ENCODE data around the gene MCEE. TPM values are rescaled to one million over a fixed set of nuclear protein-coding genes. Genes with fewer than 3 reads are reported as not detected.
"Not testable (repeated sequence)": the region's sequence is repeated elsewhere in the genome, so short reads cannot be mapped to it uniquely, and the experiment has no call there.

Gene MCEE
- polyA plus RNA-seq, 2 of the 4 experiments (the other 2 are of a cell fraction): 10.3 to 17.7 TPM

GRCh38 chr2:71101656-71102055, 28.4 kb downstream of the MCEE start (continued):
- TF ChIP-seq CBX8 (IDR thresholded peaks at IDR 0.05) (no peak), EHF (CRISPR knock-in tag; IDR thresholded peaks at IDR 0.05) (no peak)

GRCh38 chr2:71100195-71100964, 29.6 kb downstream of the MCEE start:
- H3K4me3 ChIP-seq: no peak overlapping the region
- POLR2A ChIA-PET: interaction anchor here (3.8 kb wide), 1 partner anchor 32 kb away, joined by 27 read pairs; the partner anchor contains the start of gene NAGK
- DNase-seq (ENCODE audit: low read depth in 1 of 2, low spot score in 1 of 2): peak; percentile 74 to 83
- no peak overlapping the region for H3K27ac ChIP-seq
- ATAC-seq: peak; percentile 92 to 97
- peaks cover 6% of the 10 kb centered on the region; the same call in 2 of the 3 replicates for H3K9me3 ChIP-seq
- no peak for TF ChIP-seq USF2 (IDR thresholded peaks at IDR 0.05)
- TF ChIP-seq HOXB5 (CRISPR knock-in tag; IDR thresholded peaks at IDR 0.05): no peak
- TF ChIP-seq EP300 (IDR thresholded peaks at IDR 0.05): no peak
- no peak for TF ChIP-seq ZFP36 (IDR thresholded peaks at IDR 0.05; ENCODE audit: borderline replicate concordance, partially characterized antibody)
- peak; percentile 47 for TF ChIP-seq MAFK (IDR thresholded peaks at IDR 0.05; ENCODE audit: partially characterized antibody)
- TF ChIP-seq BCL3 (IDR thresholded peaks at IDR 0.05): no peak
- TF ChIP-seq GATA3 (IDR thresholded peaks at IDR 0.05; ENCODE audit: borderline replicate concordance): no peak
- TF ChIP-seq TP53 (CRISPR knock-in tag; IDR thresholded peaks at IDR 0.05): no peak
- peak; percentile 56 to 71; a peak in 4 of 5 replicates for TF ChIP-seq RAD21 (conservative IDR thresholded peaks at IDR 0.05 in 1 of 2, IDR thresholded peaks at IDR 0.05 in 1 of 2)
- TF ChIP-seq NR3C1 (IDR thresholded peaks at IDR 0.05): no peak
- no peak for TF ChIP-seq ESRRA (IDR thresholded peaks at IDR 0.05; ENCODE audit: borderline replicate concordance, low read length)
- peak; percentile 61 for TF ChIP-seq SMC3 (IDR thresholded peaks at IDR 0.05)
- TF ChIP-seq CTCF (IDR thresholded peaks at IDR 0.05): peak; percentile 78
- no peaks in the 10 kb centered on the region for H3K4me1 ChIP-seq
- CTCF ChIA-PET: interaction anchor here (0.6 to 3.3 kb wide), 26 partner anchors 8 to 199 kb away, joined by 3 to 19 read pairs (median 5); partner anchors contain the start of gene NAGK
- WGBS (ENCODE audit: missing lambda C conversion rate): 1% methylated on average over 3 of the region's 3 CpGs
- peak overlapping the region; percentile 29; the same call in 2 of the 3 replicates for H3K4me2 ChIP-seq
- no peak for FAIRE-seq

- H3K4me1 ChIP-seq; FAIRE-seq; H3K27ac ChIP-seq; POLR2A ChIA-PET; H3K9me3 ChIP-seq; ATAC-seq; DNase-seq (ENCODE audit: low read depth in 1 of 2, low spot score in 1 of 2); H3K4me2 ChIP-seq; H3K4me3 ChIP-seq: not testable (repeated sequence)
- 78% methylated on average over 15 of the region's 33 CpGs for WGBS (ENCODE audit: missing lambda C conversion rate)
- CTCF ChIA-PET: interaction anchor here (2.4 kb wide), 1 partner anchor 8 kb away, joined by 19 read pairs; no protein-coding TSS in a partner anchor
Measured at GRCh38 chr2:71092491-71093260, 37.4 kb downstream of the MCEE start.

- POLR2A ChIA-PET: interaction anchor here (0.7 kb wide), 1 partner anchor 23 kb away, joined by 3 read pairs; the partner anchor contains the start of gene NAGK
- H3K9me3 ChIP-seq; ATAC-seq; H3K4me2 ChIP-seq; H3K4me3 ChIP-seq; H3K27ac ChIP-seq; DNase-seq (ENCODE audit: low read depth in 1 of 2, low spot score in 1 of 2); H3K4me1 ChIP-seq; FAIRE-seq: not testable (repeated sequence)
- 77% methylated on average over 9 of the region's 9 CpGs for WGBS (ENCODE audit: missing lambda C conversion rate)
- CTCF ChIA-PET: interaction anchor here (1.0 to 2.4 kb wide), 5 partner anchors 9 to 207 kb away, joined by 3 to 19 read pairs (median 3); no protein-coding TSS in a partner anchor
Measured at GRCh38 chr2:71091808-71092207, 38.2 kb downstream of the MCEE start.

GRCh38 chr2:71089475-71089874, 40.6 kb downstream of the MCEE start:
- ATAC-seq: not testable (repeated sequence)

GRCh38 chr2:71085325-71086003, 44.6 kb downstream of the MCEE start:
- H3K4me2 ChIP-seq; FAIRE-seq; H3K4me1 ChIP-seq; DNase-seq (ENCODE audit: low read depth in 1 of 2, low spot score in 1 of 2); H3K4me3 ChIP-seq; CTCF ChIA-PET; H3K9me3 ChIP-seq; H3K27ac ChIP-seq; POLR2A ChIA-PET: not testable (repeated sequence)
- 60% methylated on average over 9 of the region's 9 CpGs for WGBS (ENCODE audit: missing lambda C conversion rate)
- ATAC-seq: peak; percentile 53 to 59

More at GRCh38 chr2:71089475-71089874, 40.6 kb downstream of the MCEE start:
- H3K4me3 ChIP-seq; H3K4me1 ChIP-seq; CTCF ChIA-PET; POLR2A ChIA-PET; H3K9me3 ChIP-seq; H3K27ac ChIP-seq; FAIRE-seq; H3K4me2 ChIP-seq; DNase-seq (ENCODE audit: low read depth in 1 of 2, low spot score in 1 of 2): not testable (repeated sequence)
- WGBS (ENCODE audit: missing lambda C conversion rate): 23% methylated on average over 14 of the region's 14 CpGs
